ENCODE data around the gene GPR31.
A peak's percentile ranks its signal among the peaks of the same experiment; 100 is the strongest.

GPR31 gene

GRCh38 chr6:167137081-167137480 is 20.7 kb downstream of the GPR31 start:
- no peak for DNase-seq

- no peak for DNase-seq
Measured at GRCh38 chr6:167136376-167136775, 21.4 kb downstream of the GPR31 start.

- peak; percentile 13 for DNase-seq
Measured at GRCh38 chr6:167134448-167135328, 23.1 kb downstream of the GPR31 start.

- peak; percentile 95 for DNase-seq
Measured at GRCh38 chr6:167130712-167131684, 26.8 kb downstream of the GPR31 start.

- DNase-seq, result no peak
Measured at GRCh38 chr6:167130008-167130677, 27.6 kb downstream of the GPR31 start.

- no peak for DNase-seq
Measured at GRCh38 chr6:167129562-167129961, 28.2 kb downstream of the GPR31 start.

- no peak for DNase-seq
Measured at GRCh38 chr6:167129159-167129558, 28.6 kb downstream of the GPR31 start.

- DNase-seq, result no peak
Measured at GRCh38 chr6:167127785-167128531, 29.8 kb downstream of the GPR31 start.

- DNase-seq, result no peak
Measured at GRCh38 chr6:167125855-167126349, 31.9 kb downstream of the GPR31 start.

GRCh38 chr6:167125410-167125809 is 32.4 kb downstream of the GPR31 start:
- no peak for DNase-seq

- no peak for DNase-seq
Measured at GRCh38 chr6:167124753-167125152, 33.0 kb downstream of the GPR31 start.

GRCh38 chr6:167122827-167123657 is 34.7 kb downstream of the GPR31 start, which contains the start of gene CCR6:
CCR6 (plus strand) TSS chr6:167123096; CDS start chr6:167136135, 13,039 bp downstream.
- DNase-seq, result no peak

- no peak for DNase-seq
Measured at GRCh38 chr6:167122041-167122826, 35.5 kb downstream of the GPR31 start.

- DNase-seq, result no peak
Measured at GRCh38 chr6:167121335-167121841, 36.4 kb downstream of the GPR31 start.

- no peak for DNase-seq
Measured at GRCh38 chr6:167120583-167120903, 37.2 kb downstream of the GPR31 start.

- peak; percentile 3 for DNase-seq
Measured at GRCh38 chr6:167119670-167120582, 37.9 kb downstream of the GPR31 start.

- no peak for DNase-seq
Measured at GRCh38 chr6:167118839-167119238, 38.9 kb downstream of the GPR31 start.

- DNase-seq, result no peak
Measured at GRCh38 chr6:167118006-167118405, 39.8 kb downstream of the GPR31 start.

- no peak for DNase-seq
Measured at GRCh38 chr6:167116838-167117228, 40.9 kb downstream of the GPR31 start.

Measured in DMS53 (cell line).